Measurements from ENCODE around the gene DPEP3. TPM values are rescaled to one million over a fixed set of nuclear protein-coding genes. Genes with fewer than 3 reads are reported as not detected.

DPEP3 gene
- total RNA-seq, 2 donors from 2014 or later, result not detected

Other genes with a start within 250 kb of the DPEP3 start
- 10 to 100 TPM; 11.8 to 13.8 TPM for gene RANBP10, start 173.9 kb downstream of the DPEP3 start, total RNA-seq
- gene TSNAXIP1, start 173.6 kb downstream of the DPEP3 start, total RNA-seq, result under 1 TPM; 0.37 to 0.52 TPM
- gene THAP11, start 138.2 kb downstream of the DPEP3 start, total RNA-seq, result 10 to 100 TPM; 24.9 to 26.1 TPM
- gene NUTF2, start 133.6 kb downstream of the DPEP3 start, total RNA-seq, result 10 to 100 TPM; 81.7 to 99.1 TPM
- gene CENPT, start 132.8 kb downstream of the DPEP3 start, total RNA-seq, result 10 to 100 TPM; 38.7 to 40.3 TPM
- gene EDC4, start 107.4 kb downstream of the DPEP3 start, total RNA-seq, result 10 to 100 TPM; 37.4 to 43.1 TPM
- gene NRN1L, start 95.6 kb downstream of the DPEP3 start, total RNA-seq, result not detected
- gene PSKH1, start 87.2 kb downstream of the DPEP3 start, total RNA-seq, result 10 to 100 TPM; 25.7 to 27.0 TPM
- gene CTRL, start 48.6 kb downstream of the DPEP3 start, total RNA-seq, result 1 to 10 TPM; 1.1 to 1.2 TPM
- 10 to 100 TPM; 30.4 to 31.8 TPM for gene PSMB10, start 43.6 kb downstream of the DPEP3 start, total RNA-seq
- gene LCAT, start 36.4 kb downstream of the DPEP3 start, total RNA-seq, result 10 to 100 TPM; 19.2 to 29.8 TPM
- gene SLC12A4, start 11.9 kb downstream of the DPEP3 start, total RNA-seq, result 10 to 100 TPM; 82.6 to 90.1 TPM
- 1 to 10 TPM; 1.1 to 3.0 TPM for gene DPEP2, start 19.0 kb upstream of the DPEP3 start, total RNA-seq
- gene DPEP2NB, start 35.4 kb upstream of the DPEP3 start, total RNA-seq, result not detected
- 1 to 10 TPM; 5.4 to 5.8 TPM for gene DDX28, start 42.7 kb upstream of the DPEP3 start, total RNA-seq
- 10 to 100 TPM in 1 of 2 donors, 1 to 10 TPM in 1; 6.6 to 11.6 TPM for gene DUS2, start 42.8 kb upstream of the DPEP3 start, total RNA-seq
- 10 to 100 TPM; 28.0 to 30.8 TPM for gene NFATC3, start 104.9 kb upstream of the DPEP3 start, total RNA-seq